GM13977 (cell line): ENCODE data around the gene ROBO1.

Experiments used
- DNase-seq: peaks from one replicate; pipeline ENCODE4 v3.0.0; 2012; ENCODE audit warnings: low spot score
- in situ Hi-C: fragments of 300-500 bp; cut with MboI; formaldehyde crosslinking; loops from one replicate; pipeline ENCODE4 v1.12.0; 2022; ENCODE audit warnings: low sequenced_read_pairs, low pct_unique_long_range_greater_than_20kb, mixed read lengths, inconsistent platforms; ENCODE audit not compliant: unreplicated experiment
- TF ChIP-seq, protein P1 (sequence below): IDR thresholded peaks from 2 replicates; pipeline ENCODE4 v1.5.1; 2012; ENCODE audit warnings: mild to moderate bottlenecking, control low read depth; ENCODE audit not compliant: insufficient read depth; ENCODE audit errors: extremely low read depth, missing control alignments

Gene ROBO1

GRCh38 chr3:79032686-79033318 is 735.0 kb downstream of the ROBO1 start:
- DNase-seq: no peak
- TF ChIP-seq, protein P1, sequence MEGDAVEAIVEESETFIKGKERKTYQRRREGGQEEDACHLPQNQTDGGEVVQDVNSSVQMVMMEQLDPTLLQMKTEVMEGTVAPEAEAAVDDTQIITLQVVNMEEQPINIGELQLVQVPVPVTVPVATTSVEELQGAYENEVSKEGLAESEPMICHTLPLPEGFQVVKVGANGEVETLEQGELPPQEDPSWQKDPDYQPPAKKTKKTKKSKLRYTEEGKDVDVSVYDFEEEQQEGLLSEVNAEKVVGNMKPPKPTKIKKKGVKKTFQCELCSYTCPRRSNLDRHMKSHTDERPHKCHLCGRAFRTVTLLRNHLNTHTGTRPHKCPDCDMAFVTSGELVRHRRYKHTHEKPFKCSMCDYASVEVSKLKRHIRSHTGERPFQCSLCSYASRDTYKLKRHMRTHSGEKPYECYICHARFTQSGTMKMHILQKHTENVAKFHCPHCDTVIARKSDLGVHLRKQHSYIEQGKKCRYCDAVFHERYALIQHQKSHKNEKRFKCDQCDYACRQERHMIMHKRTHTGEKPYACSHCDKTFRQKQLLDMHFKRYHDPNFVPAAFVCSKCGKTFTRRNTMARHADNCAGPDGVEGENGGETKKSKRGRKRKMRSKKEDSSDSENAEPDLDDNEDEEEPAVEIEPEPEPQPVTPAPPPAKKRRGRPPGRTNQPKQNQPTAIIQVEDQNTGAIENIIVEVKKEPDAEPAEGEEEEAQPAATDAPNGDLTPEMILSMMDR: peak; percentile 56
- in situ Hi-C loops: no loop called here

DNA sequence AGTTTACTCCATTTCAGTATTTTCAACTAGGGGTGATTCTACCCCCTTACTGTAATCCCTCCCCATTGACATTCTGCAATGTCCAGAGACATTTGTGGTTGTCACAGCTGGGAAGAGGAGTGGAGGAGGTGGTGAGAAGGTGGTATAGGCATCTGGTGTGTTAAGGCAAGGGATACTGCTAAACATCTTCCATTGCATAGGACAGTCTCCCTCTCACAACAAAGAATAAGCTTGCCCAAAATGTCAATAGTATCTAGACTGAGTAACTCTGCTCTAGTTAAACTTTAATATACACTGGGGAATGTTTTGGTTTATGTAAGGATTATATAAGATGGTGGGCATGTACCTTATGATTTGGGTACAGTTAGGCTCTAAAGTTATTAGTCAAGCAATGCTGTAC is 737.6 kb downstream of the ROBO1 start:
- TF ChIP-seq, protein P1: no peak
- no peak for DNase-seq

DNA sequence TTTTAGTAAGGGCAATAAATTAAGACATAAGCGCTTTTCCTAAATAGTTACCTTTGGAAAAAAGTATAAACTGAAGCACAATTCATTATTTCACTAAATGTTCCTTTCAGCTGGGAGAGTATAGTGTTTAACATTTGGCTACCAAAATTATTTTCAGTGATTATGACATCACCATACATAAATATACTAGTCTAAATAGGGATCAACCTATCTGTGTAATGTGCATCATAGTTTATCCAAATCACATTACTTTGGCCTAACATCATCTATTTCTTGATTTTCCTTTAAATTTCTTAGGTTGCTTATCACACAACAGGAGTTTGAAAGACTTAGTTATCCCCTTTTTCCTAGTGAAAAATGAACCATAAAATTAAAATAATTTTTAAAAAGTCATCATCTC is 738.9 kb downstream of the ROBO1 start:
- TF ChIP-seq, protein P1: no peak
- in situ Hi-C loops: loop anchor here (5.0 kb wide), 1 partner anchor 367 kb away; no protein-coding TSS in a partner anchor
- DNase-seq: no peak

More for the DNA sequence above, 737.6 kb downstream of the ROBO1 start:
- in situ Hi-C loops: no loop called here

DNA sequence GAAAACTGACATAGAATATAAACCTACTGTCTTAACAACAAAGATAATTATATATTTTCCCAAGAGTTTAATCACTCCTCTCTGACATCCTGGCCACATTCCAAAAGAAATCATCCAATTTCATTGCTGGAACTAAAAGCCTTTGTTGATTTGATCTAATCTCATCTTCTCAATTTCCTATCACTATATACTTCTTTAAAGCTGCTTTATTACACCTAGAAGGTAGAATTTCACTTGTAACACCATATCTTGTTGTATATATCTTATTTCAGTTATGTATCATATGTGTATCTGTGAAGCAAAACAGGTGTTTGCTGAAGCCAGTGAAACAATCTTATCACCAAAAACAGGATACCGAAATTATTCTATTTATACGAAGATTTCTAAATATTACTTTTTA is 740.2 kb downstream of the ROBO1 start:
- TF ChIP-seq, protein P1: no peak
- DNase-seq: no peak
- in situ Hi-C loops: loop anchor here (5.0 kb wide), 1 partner anchor 365 kb away; no protein-coding TSS in a partner anchor

DNA sequence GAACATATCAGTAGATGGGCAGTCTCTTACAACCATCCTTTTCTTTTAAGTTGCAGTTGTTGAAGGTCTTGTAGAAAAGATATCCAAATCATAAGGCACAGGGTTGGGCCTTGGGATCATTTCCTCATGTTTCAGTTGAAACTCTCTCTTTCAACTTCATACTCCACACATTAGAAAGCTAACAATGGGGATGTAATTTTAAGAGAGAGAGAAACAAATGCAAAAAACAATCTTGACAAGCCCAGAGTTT is 747.9 kb downstream of the ROBO1 start:
- in situ Hi-C loops: no loop called here
- no peak for DNase-seq

GRCh38 chr3:79019137-79019923 is 748.5 kb downstream of the ROBO1 start:
- peak; percentile 80 for DNase-seq
- in situ Hi-C loops: no loop called here
- TF ChIP-seq, protein P1: no peak

More for the DNA sequence above, 747.9 kb downstream of the ROBO1 start:
- TF ChIP-seq, protein P1: no peak
